HK-2 (cell line): ENCODE measurements around the gene CNPY3.
A peak's percentile ranks its signal among the peaks of the same experiment; 100 is the strongest.

ENCODE experiments used
- DNase-seq: peaks from one replicate; pipeline ENCODE4 v3.0.0-alpha.2; 2018; ENCODE audit not compliant: unreplicated experiment

Gene CNPY3

DNA sequence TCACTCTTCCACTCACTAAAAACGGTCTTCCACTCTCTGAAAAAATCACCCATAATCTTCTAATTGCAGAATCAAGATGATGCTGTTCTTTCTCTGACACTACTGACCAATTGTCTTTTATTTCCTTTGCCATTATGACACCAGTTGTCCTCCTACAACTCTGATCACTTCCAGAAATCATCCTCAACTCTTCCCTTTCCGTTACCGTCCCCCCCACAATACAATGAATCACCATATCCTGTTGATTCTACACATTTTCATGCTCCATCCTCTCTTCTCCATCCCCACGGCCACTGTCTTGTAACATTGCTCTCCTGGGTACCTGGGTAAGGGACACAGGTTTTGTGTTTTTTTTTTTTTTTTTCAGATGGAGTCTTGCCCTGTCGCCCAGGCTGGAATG, 52.6 kb downstream of the CNPY3 start:
- no peak for DNase-seq

DNA sequence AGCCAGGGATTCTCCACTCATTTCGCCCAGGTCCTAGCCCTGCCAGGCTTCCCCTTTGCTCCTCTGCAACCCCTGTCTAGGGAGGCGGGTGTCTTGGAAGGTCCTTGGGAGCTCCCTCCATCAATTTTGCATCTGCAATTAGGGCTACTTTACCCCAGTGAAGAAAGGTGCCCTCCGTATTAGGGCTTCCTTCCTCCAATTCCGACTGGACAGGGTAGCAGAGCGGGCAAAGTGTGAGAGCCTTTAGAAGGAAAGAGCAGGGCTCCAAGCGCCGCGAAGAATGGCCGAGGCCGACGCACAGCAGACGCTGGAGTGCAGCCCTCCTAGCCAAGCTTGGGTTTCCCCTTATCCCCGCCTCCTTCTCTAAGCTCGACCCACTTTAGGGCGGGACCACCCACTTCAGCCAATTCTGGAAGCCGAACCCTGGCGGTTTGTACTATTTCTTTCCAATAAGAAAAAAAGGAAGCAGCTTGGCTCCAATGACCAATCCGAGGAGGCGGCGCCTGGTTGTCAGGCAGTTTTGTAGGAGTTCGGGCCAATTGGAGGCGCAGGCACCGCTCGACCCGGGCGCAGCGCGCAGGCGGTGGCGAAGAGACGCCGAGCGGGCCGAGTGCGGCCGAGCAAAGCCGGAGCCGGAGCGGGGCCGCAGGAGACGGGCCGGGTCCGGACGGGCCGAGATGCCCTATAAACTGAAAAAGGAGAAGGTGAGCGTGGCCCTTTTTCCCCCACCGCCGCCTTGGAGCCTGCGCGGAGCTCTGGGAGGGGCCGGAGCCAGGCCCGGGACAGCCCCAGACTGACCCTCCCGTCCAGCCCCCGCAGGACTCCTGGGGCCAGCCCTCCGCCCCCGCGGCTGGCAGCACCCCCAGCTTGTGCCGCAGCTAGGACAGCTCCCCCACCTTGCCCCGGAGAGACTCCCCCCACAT, 55.0 kb downstream of the CNPY3 start, which contains the start of gene PPP2R5D:
PPP2R5D (plus strand) TSS at position 570 of the 923 bp plus-strand sequence; CDS start at position 678, 108 bp downstream.
- peak; percentile 97 for DNase-seq

DNA sequence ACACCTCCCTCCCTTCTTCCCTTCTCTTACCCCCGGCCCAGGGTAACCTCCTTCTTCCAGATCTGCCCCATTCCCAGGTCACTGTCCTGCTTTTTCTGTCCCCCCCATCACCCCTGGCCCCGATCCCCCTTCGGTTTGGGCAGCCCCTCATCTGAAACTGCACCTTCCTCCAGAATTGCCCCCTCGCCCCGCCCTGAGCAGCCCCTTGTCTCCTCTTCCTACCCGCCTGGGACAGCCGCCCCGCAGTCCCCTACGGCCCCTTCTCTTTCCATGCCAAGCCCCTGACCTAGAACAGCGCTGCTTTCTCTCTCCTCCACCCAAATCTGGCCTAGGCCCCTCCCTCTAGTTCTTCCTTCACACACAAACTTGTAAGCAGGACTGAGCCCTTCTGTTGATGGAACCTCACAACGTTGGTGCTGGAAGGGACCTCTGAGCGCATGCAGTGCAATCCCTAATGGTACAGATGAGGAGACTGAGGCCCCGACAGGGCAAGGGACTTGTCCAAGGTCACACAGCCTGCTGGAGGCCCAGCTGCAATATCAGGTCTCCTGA, 55.7 kb downstream of the CNPY3 start:
- DNase-seq = no peak

DNA sequence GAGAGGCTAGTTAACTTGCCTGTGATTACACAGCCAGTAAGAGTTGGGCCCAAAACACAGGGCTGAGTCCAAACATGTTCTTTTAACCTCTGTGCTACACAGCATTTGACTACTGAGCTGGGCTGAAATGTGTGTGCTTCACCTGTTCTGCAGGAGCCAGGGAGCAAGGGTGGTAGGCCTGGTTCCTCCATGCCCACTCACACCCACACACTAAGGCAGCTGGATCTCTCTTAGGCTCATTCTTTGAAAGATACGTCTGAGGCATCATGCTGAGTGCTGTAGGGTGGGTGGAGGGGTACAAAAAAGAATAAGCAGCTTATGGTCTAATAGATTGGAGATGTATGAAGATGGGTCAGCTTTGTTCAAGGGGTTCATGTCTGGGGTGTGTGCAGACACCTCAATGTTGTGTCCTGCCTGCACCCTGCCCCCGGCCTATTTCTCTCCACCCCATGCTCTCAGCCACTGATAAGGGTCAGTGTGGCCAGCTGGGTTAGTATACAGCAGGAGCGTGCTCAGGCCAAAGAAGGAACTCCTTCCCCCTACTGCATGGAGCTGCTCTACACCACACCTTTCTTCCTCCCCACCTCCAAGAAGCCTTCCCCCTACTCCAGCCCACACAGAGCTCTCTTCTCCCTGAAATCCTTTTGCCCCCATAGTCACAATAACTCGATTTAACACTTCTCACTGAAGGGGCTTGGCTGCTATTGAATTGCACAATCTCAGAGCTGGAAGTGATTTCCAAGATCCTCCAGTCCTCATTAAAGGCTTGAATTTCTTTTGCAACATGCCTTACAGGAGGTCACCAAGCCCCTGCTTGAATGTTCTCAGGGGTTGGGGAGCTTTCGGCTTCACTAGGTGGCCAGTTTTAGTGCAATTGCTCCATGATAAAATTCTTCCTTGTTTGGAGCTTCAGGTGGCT, 58.5 kb downstream of the CNPY3 start:
- DNase-seq = no peak

DNA sequence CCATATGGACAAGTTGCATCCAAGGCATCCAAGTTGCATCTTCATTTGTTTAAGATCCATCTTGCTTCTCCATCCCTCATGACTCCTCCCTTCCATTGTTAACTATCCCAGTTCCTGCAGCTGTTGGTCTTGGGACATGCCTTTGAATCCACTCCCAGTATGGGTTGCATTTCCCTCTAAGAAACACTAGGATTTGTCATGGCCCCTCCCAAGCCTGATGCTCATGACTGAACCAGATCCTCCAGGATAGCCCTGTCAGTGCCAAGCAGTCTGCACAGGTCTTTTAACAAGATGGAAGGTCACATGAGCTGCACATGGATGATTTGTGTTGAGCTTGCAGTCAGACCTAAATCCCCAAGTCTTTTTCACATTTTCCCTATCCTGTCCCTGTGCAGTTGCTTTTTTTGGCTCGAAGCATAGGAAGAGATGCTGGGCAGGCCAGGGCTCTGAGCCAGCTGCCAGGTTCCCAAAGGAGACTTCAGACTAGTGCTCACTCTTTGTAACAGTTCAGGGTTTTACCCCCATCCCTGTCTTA, 59.3 kb downstream of the CNPY3 start:
- DNase-seq = no peak
